HEK293 (cell line): ENCODE measurements around the gene GCFC2.

Experiments used
- CTCF ChIA-PET: fragments of 350-600 bp; formaldehyde crosslinking; extraction: SDS; loops from one replicate; lab custom pipeline; 2021; ENCODE audit warnings: antibody characterized with exemption; lab: Yijun Ruan, JAX
- POLR2A ChIA-PET: fragments of 300-600 bp; formaldehyde crosslinking; extraction: SDS; loops from one replicate; lab custom pipeline; 2020; ENCODE audit warnings: antibody characterized with exemption, inconsistent platforms; lab: Yijun Ruan, JAX
- H3K27ac ChIP-seq: fragments of 200-500 bp; sonication (Bioruptor generic); 2 replicates; pipeline ENCODE4 v1.5.1; 2014; ENCODE audit warnings: low read depth, low read length, control low read depth, inconsistent platforms; ENCODE audit errors: extremely low read depth
- H3K36me3 ChIP-seq, 2 experiments: fragments of 200-500 bp in 1 of 2; sonication (Bioruptor generic) in 1 of 2; 1 replicate in 1 of 2; 2 replicates in 1 of 2; pipeline ENCODE4 v1.5.1; 2014 to 2017; ENCODE audit warnings: inconsistent platforms in 2 of 2, low read length in 2 of 2; ENCODE audit not compliant: control insufficient read depth in 2 of 2, insufficient read depth in 1 of 2
- H3K4me1 ChIP-seq: fragments of 200-500 bp; sonication (Bioruptor generic); 2 replicates; pipeline ENCODE4 v1.5.1; 2014; ENCODE audit warnings: mild to moderate bottlenecking, low read length, inconsistent platforms; ENCODE audit not compliant: control insufficient read depth, insufficient read depth
- H3K4me3 ChIP-seq: 2 replicates; pipeline ENCODE4 v1.5.1; 2011; ENCODE audit warnings: low read depth, mild to moderate bottlenecking, control low read depth, low read length, moderate library complexity
- H3K9me3 ChIP-seq: fragments of 200-500 bp; sonication (Bioruptor generic); 2 replicates; pipeline ENCODE4 v1.5.1; 2014; ENCODE audit warnings: low read depth, low read length, inconsistent platforms; ENCODE audit not compliant: control insufficient read depth, insufficient read depth
- GFI1B ChIP-seq: fragments of 450-650 bp; formaldehyde crosslinking; IDR thresholded peaks from 2 replicates; pipeline ENCODE4 v1.5.1; 2016; ENCODE audit warnings: missing biosample characterization, missing genetic modification characterization
- KLF10 ChIP-seq: fragments of 450-650 bp; IDR thresholded peaks from 2 replicates; pipeline ENCODE4 v1.5.1; 2018; ENCODE audit warnings: missing biosample characterization, mild to moderate bottlenecking, missing genetic modification characterization
- KLF8 ChIP-seq: fragments of 450-650 bp; formaldehyde crosslinking; IDR thresholded peaks from 2 replicates; pipeline ENCODE4 v1.5.1; 2016; ENCODE audit warnings: missing biosample characterization, missing genetic modification characterization
- SCRT1 ChIP-seq: fragments of 450-650 bp; formaldehyde crosslinking; IDR thresholded peaks from 2 replicates; pipeline ENCODE4 v1.5.1; 2016; ENCODE audit warnings: missing biosample characterization, missing genetic modification characterization, borderline replicate concordance
- ZBTB11 ChIP-seq: fragments of 450-650 bp; formaldehyde crosslinking; conservative IDR thresholded peaks from 2 replicates; pipeline ENCODE4 v1.5.1; 2016; ENCODE audit warnings: low read depth, missing biosample characterization, missing genetic modification characterization
- ZBTB17 ChIP-seq: fragments of 450-650 bp; formaldehyde crosslinking; IDR thresholded peaks from 2 replicates; pipeline ENCODE4 v1.5.1; 2016; ENCODE audit warnings: missing biosample characterization, missing genetic modification characterization
- ZNF132 ChIP-seq: fragments of 450-650 bp; formaldehyde crosslinking; IDR thresholded peaks from 2 replicates; pipeline ENCODE4 v1.5.1; 2017; ENCODE audit warnings: missing biosample characterization, missing genetic modification characterization, borderline replicate concordance
- ZNF157 ChIP-seq: fragments of 450-650 bp; formaldehyde crosslinking; IDR thresholded peaks from 2 replicates; pipeline ENCODE4 v1.5.1; 2016; ENCODE audit warnings: missing biosample characterization, missing genetic modification characterization
- ZNF174 ChIP-seq: fragments of 450-650 bp; formaldehyde crosslinking; IDR thresholded peaks from 2 replicates; pipeline ENCODE4 v1.5.0; 2017; ENCODE audit warnings: missing biosample characterization, mild to moderate bottlenecking, missing genetic modification characterization
- ZNF184 ChIP-seq: fragments of 450-650 bp; IDR thresholded peaks from 2 replicates; pipeline ENCODE4 v1.5.1; 2018; ENCODE audit warnings: missing biosample characterization, mild to moderate bottlenecking, missing genetic modification characterization
- ZNF2 ChIP-seq: fragments of 450-650 bp; formaldehyde crosslinking; IDR thresholded peaks from 2 replicates; pipeline ENCODE4 v1.5.1; 2016; ENCODE audit warnings: missing biosample characterization, missing genetic modification characterization
- ZNF239 ChIP-seq: fragments of 450-650 bp; formaldehyde crosslinking; IDR thresholded peaks from 2 replicates; pipeline ENCODE4 v1.5.1; 2016; ENCODE audit warnings: missing biosample characterization, missing genetic modification characterization
- ZNF26 ChIP-seq: fragments of 450-650 bp; formaldehyde crosslinking; IDR thresholded peaks from 2 replicates; pipeline ENCODE4 v1.5.1; 2016; ENCODE audit warnings: missing biosample characterization, missing genetic modification characterization
- ZNF335 ChIP-seq: fragments of 450-650 bp; formaldehyde crosslinking; conservative IDR thresholded peaks from 2 replicates; pipeline ENCODE4 v1.5.1; 2016; ENCODE audit warnings: missing biosample characterization, missing genetic modification characterization
- ZNF404 ChIP-seq: fragments of 450-650 bp; formaldehyde crosslinking; IDR thresholded peaks from 2 replicates; pipeline ENCODE4 v1.5.1; 2017; ENCODE audit warnings: missing biosample characterization, missing genetic modification characterization
- ZNF555 ChIP-seq: fragments of 450-650 bp; formaldehyde crosslinking; conservative IDR thresholded peaks from 2 replicates; pipeline ENCODE4 v1.5.1; 2017; ENCODE audit warnings: missing biosample characterization, mild to moderate bottlenecking, missing genetic modification characterization, inconsistent platforms
- ZNF610 ChIP-seq: fragments of 450-650 bp; formaldehyde crosslinking; IDR thresholded peaks from 2 replicates; pipeline ENCODE4 v1.5.1; 2016; ENCODE audit warnings: missing biosample characterization, missing genetic modification characterization, borderline replicate concordance
- ZNF621 ChIP-seq: fragments of 450-650 bp; formaldehyde crosslinking; IDR thresholded peaks from 2 replicates; pipeline ENCODE4 v1.5.1; 2017; ENCODE audit warnings: missing biosample characterization, missing genetic modification characterization
- ZNF629 ChIP-seq: fragments of 450-650 bp; formaldehyde crosslinking; IDR thresholded peaks from 2 replicates; pipeline ENCODE4 v1.5.1; 2017; ENCODE audit warnings: missing biosample characterization, missing genetic modification characterization
- ZNF670 ChIP-seq: fragments of 450-650 bp; formaldehyde crosslinking; IDR thresholded peaks from 2 replicates; pipeline ENCODE4 v1.5.1; 2016; ENCODE audit warnings: missing biosample characterization, missing genetic modification characterization, low read depth
- ZNF768 ChIP-seq: fragments of 450-650 bp; formaldehyde crosslinking; IDR thresholded peaks from 2 replicates; pipeline ENCODE4 v1.5.1; 2018; ENCODE audit warnings: missing biosample characterization, mild to moderate bottlenecking, missing genetic modification characterization
- ZNF776 ChIP-seq: fragments of 450-650 bp; formaldehyde crosslinking; IDR thresholded peaks from 2 replicates; pipeline ENCODE4 v1.5.0; 2017; ENCODE audit warnings: missing biosample characterization, missing genetic modification characterization, borderline replicate concordance
- ZNF837 ChIP-seq: fragments of 450-650 bp; formaldehyde crosslinking; IDR thresholded peaks from 2 replicates; pipeline ENCODE4 v1.5.1; 2016; ENCODE audit warnings: missing biosample characterization, missing genetic modification characterization

The GCFC2 gene

GRCh38 chr2:75702593-75702992, 8.1 kb downstream of the GCFC2 start (continued):
- no peak for TF ChIP-seq ZNF629 (tag by site-specific recombination)
- no peak for TF ChIP-seq ZNF335 (tag by site-specific recombination)
- no peak for TF ChIP-seq ZNF239 (tag by site-specific recombination)

GRCh38 chr2:75698918-75699317, 11.8 kb downstream of the GCFC2 start:
- no peak overlapping the region for H3K4me3 ChIP-seq
- TF ChIP-seq ZNF26: no peak
- TF ChIP-seq ZNF776: no peak
- no peak for TF ChIP-seq ZNF621 (tag by site-specific recombination)
- no peak for TF ChIP-seq ZNF670
- no peak for TF ChIP-seq ZNF837 (tag by site-specific recombination)
- TF ChIP-seq ZNF555 (tag by site-specific recombination): no peak
- no peak for TF ChIP-seq ZNF132 (tag by site-specific recombination)
- TF ChIP-seq ZNF2 (tag by site-specific recombination): no peak
- TF ChIP-seq SCRT1 (tag by site-specific recombination): no peak
- TF ChIP-seq ZNF404 (tag by site-specific recombination): no peak
- TF ChIP-seq ZNF184 (tag by site-specific recombination): no peak
- TF ChIP-seq ZNF768 (tag by site-specific recombination): no peak
- no peak for TF ChIP-seq ZBTB17 (tag by site-specific recombination)
- TF ChIP-seq ZNF610 (tag by site-specific recombination): no peak
- no peak for TF ChIP-seq ZNF174 (tag by site-specific recombination)
- no peak for TF ChIP-seq KLF8 (tag by site-specific recombination)
- TF ChIP-seq KLF10 (tag by site-specific recombination): no peak
- no peak for TF ChIP-seq ZNF157 (tag by site-specific recombination)
- no peak for TF ChIP-seq GFI1B (tag by site-specific recombination)
- no peak for TF ChIP-seq ZBTB11 (tag by site-specific recombination)
- ChIA-PET CTCF (interaction anchor here (0.8 to 2.2 kb wide), 3 partner anchors 20 to 52 kb away, joined by 3 to 10 read pairs (median 5); partner anchors contain the start of gene MRPL19), POLR2A (no interaction called here)
- peaks cover 68 to 78% of the 10 kb centered on the region in 2 experiments for H3K36me3 ChIP-seq
- 0 out of 2 replicates have a peak, but pooled peaks cover 3% of the 10 kb centered on the region for H3K4me1 ChIP-seq
- no peaks in the 10 kb centered on the region for H3K9me3 ChIP-seq
- H3K27ac ChIP-seq: no peak overlapping the region
